HG02870 (cell line): ENCODE data around the gene CDH11.

ENCODE experiments used
- ATAC-seq: cut with Tn5 transposase; IDR thresholded peaks from one replicate; pipeline ENCODE4 v1.9.1; 2021; ENCODE audit warnings: mild to moderate bottlenecking, moderate library complexity; ENCODE audit not compliant: unreplicated experiment

Gene CDH11, protein sequence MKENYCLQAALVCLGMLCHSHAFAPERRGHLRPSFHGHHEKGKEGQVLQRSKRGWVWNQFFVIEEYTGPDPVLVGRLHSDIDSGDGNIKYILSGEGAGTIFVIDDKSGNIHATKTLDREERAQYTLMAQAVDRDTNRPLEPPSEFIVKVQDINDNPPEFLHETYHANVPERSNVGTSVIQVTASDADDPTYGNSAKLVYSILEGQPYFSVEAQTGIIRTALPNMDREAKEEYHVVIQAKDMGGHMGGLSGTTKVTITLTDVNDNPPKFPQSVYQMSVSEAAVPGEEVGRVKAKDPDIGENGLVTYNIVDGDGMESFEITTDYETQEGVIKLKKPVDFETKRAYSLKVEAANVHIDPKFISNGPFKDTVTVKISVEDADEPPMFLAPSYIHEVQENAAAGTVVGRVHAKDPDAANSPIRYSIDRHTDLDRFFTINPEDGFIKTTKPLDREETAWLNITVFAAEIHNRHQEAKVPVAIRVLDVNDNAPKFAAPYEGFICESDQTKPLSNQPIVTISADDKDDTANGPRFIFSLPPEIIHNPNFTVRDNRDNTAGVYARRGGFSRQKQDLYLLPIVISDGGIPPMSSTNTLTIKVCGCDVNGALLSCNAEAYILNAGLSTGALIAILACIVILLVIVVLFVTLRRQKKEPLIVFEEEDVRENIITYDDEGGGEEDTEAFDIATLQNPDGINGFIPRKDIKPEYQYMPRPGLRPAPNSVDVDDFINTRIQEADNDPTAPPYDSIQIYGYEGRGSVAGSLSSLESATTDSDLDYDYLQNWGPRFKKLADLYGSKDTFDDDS

DNA sequence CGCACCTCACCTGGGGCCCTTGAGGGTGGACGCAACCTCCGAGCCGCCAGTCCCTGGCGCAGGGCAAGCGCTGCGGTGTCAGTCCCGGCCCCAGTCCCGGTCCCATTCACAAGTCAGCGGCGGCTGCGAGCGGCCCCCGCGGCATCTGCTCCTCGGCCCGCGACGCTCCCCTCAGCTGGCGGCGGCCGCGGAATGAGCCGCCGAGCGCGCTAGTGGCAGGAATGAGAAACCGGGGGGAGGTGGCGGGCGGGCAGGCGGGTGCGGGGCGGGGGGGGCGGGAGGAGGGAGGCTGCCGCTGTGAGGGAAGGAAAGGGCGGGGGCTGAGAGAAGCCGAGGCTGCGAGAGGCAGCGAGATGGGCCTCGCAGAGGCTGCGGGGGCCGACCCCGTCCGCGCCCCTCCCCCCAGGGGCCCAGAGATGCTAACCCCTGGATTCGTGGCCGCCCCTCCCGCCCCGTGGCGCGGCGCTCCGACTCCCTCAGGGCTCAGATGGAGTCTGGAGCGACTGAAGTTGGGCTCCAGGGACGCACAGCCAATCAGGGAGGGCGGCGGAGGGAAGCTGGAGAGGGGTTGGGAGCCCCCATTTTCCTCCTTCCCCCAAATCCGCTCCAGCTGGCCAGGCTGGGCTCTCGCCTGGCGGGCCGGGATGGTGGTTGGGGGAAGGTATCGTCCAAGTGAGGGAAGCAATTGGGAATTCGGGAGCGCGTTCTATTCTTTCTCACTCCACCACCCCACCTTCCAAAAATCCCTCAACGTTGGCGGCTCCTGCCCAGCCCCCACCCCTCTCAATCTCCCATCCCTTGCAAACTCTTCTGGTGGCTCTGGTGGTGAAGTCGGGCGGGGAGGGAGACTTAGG is at the start of gene CDH11:
Gene CDH11, minus strand, starts transcription at position 194 of the 854 bp plus-strand sequence. CDS start 117,194 bp downstream, outside the sequence.
- no peak for ATAC-seq

DNA sequence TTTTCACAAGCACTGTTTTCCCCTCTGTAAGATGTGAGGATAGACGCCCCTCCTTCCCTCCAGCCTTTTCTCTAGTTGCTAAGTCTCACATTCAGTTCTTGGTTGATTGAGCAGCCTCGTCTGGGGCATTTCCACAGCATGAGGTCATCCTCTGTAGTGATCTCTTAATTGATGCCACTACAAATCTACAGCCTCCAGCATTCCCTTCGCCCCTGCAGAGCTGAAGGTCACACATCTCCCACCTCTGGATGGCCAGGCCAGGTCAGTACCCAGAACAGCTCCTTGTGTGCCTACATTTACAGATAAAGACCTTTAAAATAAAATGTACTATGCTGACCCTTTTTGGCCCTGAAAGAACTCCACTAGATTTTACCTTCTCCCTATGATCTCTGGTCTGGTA is 32.5 kb upstream of the CDH11 start:
- no peak for ATAC-seq

- no peak for ATAC-seq
These were observed 31.7 kb upstream of the CDH11 start for GRCh38 chr16:65153365-65154105.

DNA sequence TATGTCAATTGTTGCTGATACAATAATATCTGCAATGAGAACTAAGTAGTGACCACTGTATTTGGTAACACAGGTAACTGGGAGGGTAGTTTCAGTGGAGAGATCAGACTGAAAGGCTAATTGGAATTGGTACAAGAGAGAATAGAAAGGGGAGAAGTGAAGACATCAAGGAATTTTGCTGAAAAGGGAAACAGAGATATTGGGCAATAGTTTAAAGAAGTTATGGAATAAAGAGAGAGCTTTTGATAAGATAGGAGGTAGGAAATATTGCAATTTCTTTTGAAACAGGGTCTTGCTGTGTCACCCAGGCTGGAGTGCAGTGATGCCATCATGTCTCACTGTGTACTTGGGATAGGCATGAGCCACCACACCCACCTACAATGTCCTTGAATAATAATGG is 26.9 kb upstream of the CDH11 start:
- no peak for ATAC-seq

DNA sequence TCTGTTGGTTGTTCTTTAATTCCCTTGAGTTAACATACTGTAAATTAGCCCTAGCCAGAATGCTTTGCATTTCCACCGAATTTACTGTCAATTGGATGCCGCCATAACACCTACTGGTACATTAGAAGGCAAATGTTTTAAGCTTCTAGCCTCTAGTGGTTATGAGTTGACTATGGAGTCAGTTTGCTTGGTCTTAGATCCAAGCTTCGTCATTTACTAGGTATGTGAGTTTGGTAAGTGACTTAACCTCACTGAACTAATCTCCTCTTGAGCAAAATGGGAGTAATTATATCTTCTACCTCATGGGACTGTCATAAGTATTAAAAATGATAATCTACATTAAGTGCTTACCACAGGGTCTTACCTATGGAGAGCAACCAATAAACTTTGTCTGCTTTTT is 20.4 kb upstream of the CDH11 start:
- no peak for ATAC-seq

DNA sequence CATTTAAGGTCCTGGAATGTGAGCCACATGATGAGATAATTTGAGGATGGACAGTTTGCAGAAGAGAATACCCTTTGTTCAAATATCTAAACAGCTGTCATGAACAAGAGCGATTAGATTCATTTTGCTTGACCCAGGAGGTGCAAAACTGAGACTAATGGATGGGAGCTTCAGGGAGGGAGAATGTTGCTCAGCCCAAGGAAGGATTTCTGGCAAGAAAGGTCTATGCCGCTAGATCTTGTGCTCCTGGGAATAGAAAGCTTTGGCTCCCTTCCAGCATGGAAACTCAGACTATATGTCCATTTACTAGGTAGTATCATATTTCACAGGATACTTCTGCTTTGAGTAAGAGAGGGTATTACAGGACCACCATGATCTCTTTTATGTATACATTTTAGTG is 14.8 kb upstream of the CDH11 start:
- ATAC-seq: no peak

DNA sequence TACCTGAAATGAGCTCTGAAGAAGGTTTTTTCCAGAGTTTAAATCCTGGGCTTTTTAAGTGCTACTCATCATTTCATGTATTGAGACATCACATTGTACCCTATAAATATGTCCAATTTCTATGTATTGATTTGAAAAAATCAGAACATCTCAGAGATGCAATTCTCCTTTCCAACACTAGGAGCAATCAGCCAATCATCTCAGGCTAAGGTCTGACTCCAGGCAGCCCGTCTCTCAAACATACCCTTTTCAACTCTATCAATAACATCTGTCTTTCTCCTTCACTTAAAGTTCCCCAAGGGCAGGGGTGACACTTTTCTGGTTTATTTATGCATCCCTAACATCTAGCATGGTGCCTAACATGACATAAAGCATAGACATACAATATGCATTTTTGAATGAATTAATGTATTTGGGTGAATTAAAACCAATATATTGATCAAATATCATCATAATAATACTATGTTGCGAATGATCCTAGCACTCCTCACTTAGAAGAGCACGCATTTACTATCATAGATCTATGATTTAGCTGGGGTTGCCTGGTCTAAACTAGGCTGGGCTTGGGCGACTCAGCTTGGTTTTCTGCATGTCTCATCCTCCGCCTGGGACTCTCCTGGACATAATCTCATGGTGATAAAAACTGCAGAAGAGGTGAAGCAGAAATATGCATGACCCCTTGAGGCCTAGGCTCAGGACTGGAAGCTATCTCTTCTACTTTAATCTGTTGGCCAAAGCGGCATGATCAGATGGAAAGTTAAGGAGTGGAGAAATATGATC is 5.2 kb upstream of the CDH11 start:
- no peak for ATAC-seq

DNA sequence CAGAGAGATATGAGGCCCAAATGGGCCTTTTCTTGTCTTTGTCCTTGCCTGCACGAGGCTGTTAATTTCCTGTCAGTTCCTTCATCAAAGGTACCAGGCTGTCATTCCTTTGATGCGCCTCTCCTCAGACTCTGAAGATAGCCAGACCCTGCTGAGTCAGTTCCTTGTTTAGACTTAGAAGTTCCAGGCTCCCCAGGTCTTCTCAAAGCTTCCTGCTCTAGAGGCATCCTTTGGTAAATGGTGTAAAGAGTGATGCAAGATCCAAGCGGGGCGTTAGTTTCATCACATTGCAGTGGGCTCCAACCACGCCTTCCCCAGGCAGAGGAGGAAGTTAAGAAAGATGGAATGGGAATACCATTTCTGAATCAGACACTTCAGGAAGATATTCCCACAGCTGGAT is 4.0 kb upstream of the CDH11 start:
- ATAC-seq: no peak

GRCh38 chr16:65125322-65125721 is 3.5 kb upstream of the CDH11 start:
- no peak for ATAC-seq

- no peak for ATAC-seq
These were observed 2.7 kb upstream of the CDH11 start for GRCh38 chr16:65124596-65124995.

GRCh38 chr16:65124212-65124548 is 2.3 kb upstream of the CDH11 start:
- ATAC-seq: no peak

DNA sequence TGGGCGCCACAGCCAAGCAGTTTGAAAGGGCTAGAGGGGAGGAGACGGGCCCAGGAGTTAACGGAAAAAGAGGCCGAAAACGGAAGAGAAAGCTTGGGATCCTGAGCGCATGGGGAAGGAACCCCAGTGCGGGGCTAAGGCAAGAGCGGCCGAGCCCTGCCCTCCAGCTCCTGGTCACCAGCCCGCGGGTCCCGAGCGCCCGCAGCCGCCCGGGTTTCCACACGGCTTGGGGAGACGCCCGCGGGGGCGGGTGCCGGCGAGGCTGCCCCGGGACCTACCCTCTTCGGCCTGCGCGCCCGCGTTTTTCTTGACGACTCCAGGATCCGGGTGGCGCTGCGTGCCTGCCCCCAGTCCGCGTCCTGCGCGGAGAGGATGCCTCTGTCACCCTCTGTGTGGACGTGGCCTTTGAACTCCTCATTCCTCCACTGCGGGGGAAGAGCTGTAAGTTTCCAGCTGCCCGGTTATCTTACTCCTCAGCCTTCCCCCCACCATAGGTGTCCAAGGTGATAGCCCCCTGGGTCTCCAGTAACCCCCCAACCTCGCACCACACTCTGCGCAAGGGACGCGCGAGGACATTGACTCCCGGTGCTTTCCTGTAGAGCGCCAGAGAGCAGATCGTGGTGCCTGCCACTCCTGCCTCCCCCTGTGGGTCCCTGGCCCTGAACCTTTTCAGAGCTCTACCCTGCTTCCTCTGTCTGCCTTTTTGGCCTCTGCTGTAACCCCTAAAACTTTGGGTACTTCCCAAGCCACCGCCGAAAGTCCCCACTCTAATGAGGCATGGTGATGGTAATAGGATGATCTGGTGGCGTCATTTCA is 1.7 kb upstream of the CDH11 start:
- ATAC-seq: no peak

DNA sequence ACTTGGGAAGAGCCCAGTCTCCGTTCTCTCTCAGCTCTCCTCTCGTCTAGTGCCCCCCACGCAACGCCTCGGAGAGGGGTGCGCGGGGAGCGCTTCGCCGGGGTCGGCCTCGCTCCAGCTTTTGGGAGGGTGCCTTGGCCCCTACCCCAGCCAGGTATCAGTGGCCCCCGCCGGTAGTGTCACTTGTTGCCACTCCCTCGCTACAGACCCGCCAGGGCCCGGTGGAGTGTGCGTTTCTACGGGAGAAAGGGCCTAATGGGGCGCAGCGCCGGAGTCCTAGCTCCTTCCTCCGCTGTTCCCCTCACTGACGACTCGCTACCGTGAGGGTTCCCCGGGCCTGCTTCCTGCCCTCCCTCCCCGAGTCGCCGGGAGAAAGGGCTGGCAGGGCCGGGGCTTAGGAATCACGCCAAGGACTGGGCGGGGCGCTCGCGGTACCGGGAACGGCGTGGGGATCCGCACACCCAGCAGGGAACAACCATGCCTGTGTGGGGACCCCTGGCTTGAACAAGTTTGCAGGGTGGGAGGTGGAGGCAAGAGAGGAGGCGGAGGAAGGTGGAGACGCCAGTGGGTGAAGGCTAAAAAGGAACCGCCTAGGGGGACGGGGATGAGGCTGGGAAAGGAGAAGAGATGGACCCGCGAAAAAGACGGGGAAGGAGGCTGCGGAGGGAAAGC is 997 bp upstream of the CDH11 start:
- ATAC-seq: no peak

GRCh38 chr16:65120831-65121721 is 787 bp downstream of the CDH11 start:
- ATAC-seq: no peak

DNA sequence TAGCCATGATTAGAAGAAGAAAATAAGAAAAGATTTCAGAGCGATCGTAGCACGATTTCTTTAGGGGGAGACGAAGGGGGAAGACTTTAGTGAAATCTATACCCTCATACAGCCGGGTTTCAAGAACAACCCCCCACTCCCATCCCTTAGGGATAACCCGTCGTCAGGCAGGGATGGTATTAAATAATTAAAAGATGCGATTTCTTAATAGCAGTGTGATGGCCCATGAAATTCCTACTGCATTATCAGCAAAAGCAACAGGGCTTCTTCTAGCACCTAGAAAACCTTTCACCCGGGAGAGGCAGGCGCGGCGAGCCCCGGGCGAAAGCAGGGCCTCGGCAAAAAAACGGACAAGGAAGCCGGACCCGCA is 1.4 kb downstream of the CDH11 start:
- no peak for ATAC-seq

DNA sequence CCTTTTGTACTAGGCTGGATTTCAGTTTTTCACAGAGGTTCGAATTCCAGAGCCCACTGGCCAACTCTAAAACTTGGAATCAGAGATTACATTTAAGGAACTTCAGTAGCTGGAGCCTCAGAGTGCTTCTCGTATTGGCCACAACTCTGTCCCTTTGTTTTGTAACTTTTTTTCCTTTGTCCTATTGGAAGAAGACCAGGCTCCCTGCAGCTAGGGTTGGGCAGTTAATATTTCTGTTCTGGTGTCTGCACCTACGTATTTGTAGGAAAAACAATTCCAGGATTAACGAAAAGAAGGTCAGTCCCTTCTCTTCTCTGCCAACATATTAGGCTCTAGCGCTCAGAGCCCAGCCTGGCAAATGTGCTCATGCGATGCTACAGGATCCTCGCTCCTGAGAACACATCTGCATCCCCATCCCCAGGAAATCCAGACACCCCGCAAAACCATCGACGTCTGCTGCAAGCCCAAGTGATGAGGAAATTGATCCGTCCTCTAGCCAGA is 1.9 kb downstream of the CDH11 start:
- ATAC-seq: no peak

GRCh38 chr16:65119435-65119834 is 2.4 kb downstream of the CDH11 start:
- no peak for ATAC-seq
